IMR-90 (cell line): ENCODE data around the gene ZNF37A. TPM values are rescaled to one million over a fixed set of nuclear protein-coding genes. Genes with fewer than 3 reads are reported as not detected.
"Not testable (repeated sequence)": the region's sequence is repeated elsewhere in the genome, so short reads cannot be mapped to it uniquely, and the experiment has no call there.

ENCODE experiments used
- ATAC-seq: fragments of 200-7000 bp; cut with Tn5 transposase; 2 replicates; pipeline ENCODE4 v1.9.1; 2020; ENCODE audit warnings: low read depth, mild to moderate bottlenecking, moderate library complexity
- BruUV-seq: library from RNA; stranded (reverse); fragments of 400-500 nt; replicated peaks from 2 replicates; lab custom pipeline; 2021; lab: Mats Ljungman, UMichigan
- CTCF ChIA-PET: fragments of 300-600 bp; formaldehyde crosslinking; extraction: SDS; loops from one replicate; lab custom pipeline; 2021; ENCODE audit warnings: antibody characterized with exemption; lab: Yijun Ruan, JAX
- POLR2A ChIA-PET: fragments of 300-600 bp; sonication (Branson Sonifier 250); formaldehyde crosslinking; loops from one replicate; lab custom pipeline; 2022; ENCODE audit warnings: antibody characterized with exemption; ENCODE audit not compliant: unreplicated experiment; lab: Charles Lee
- DNase-seq: peaks from one replicate; pipeline ENCODE4 v3.0.0; 2013
- H2AFZ ChIP-seq: replicated peaks from 2 replicates; pipeline ENCODE3; 2013; ENCODE audit warnings: low read length, mild to moderate bottlenecking; ENCODE audit not compliant: poor library complexity
- H2AK5ac ChIP-seq: 2 replicates; pipeline ENCODE4 v1.6.1; 2013; ENCODE audit warnings: low read depth, low read length, inconsistent platforms
- H2AK9ac ChIP-seq: replicated peaks from 2 replicates; pipeline ENCODE3; 2013; ENCODE audit warnings: mild to moderate bottlenecking, low read depth, low read length, moderate library complexity; ENCODE audit not compliant: poor library complexity
- H2BK120ac ChIP-seq: 2 replicates; pipeline ENCODE4 v1.6.1; 2013; ENCODE audit warnings: low read depth, low read length, inconsistent platforms
- H2BK15ac ChIP-seq: 3 replicates; pipeline ENCODE4 v1.6.1; 2013; ENCODE audit warnings: low read depth, low read length, inconsistent platforms
- H2BK20ac ChIP-seq: 2 replicates; pipeline ENCODE4 v1.6.1; 2013; ENCODE audit warnings: low read depth, mild to moderate bottlenecking, inconsistent platforms, low read length, moderate library complexity
- H2BK5ac ChIP-seq: 2 replicates; pipeline ENCODE4 v1.6.1; 2013; ENCODE audit warnings: mild to moderate bottlenecking, low read depth, low read length, inconsistent platforms; ENCODE audit not compliant: poor library complexity, severe bottlenecking
- H3K14ac ChIP-seq: replicated peaks from 2 replicates; pipeline ENCODE4 v1.6.1; 2013; ENCODE audit warnings: low read depth, low read length, inconsistent platforms
- H3K18ac ChIP-seq: 2 replicates; pipeline ENCODE4 v1.6.1; 2013; ENCODE audit warnings: low read depth, low read length, control low read depth
- H3K23ac ChIP-seq: 2 replicates; pipeline ENCODE4 v1.6.1; 2013; ENCODE audit warnings: low read depth, low read length, inconsistent platforms
- H3K27ac ChIP-seq: 2 replicates; pipeline ENCODE4 v1.5.1; 2013; ENCODE audit warnings: mild to moderate bottlenecking, control low read depth, low read length; ENCODE audit not compliant: insufficient read depth
- H3K27me3 ChIP-seq: 2 replicates; pipeline ENCODE4 v1.6.1; 2013; ENCODE audit warnings: low read length; ENCODE audit not compliant: control insufficient read depth, insufficient read depth
- H3K36me3 ChIP-seq: 2 replicates; pipeline ENCODE4 v1.6.1; 2013; ENCODE audit warnings: low read length, mixed read lengths; ENCODE audit not compliant: control insufficient read depth, insufficient read depth
- H3K4ac ChIP-seq: 2 replicates; pipeline ENCODE4 v1.6.1; 2013; ENCODE audit warnings: low read depth, low read length, inconsistent platforms
- H3K4me1 ChIP-seq: 2 replicates; pipeline ENCODE4 v1.6.1; 2013; ENCODE audit warnings: low read length, mixed read lengths; ENCODE audit not compliant: control insufficient read depth, insufficient read depth
- H3K4me2 ChIP-seq: 2 replicates; pipeline ENCODE4 v1.6.1; 2013; ENCODE audit warnings: low read depth, mild to moderate bottlenecking, control low read depth, low read length, moderate library complexity
- H3K4me3 ChIP-seq: 2 replicates; pipeline ENCODE4 v1.5.1; 2013; ENCODE audit warnings: low read depth, mild to moderate bottlenecking, control low read depth, low read length, moderate library complexity; ENCODE audit not compliant: insufficient read depth
- H3K56ac ChIP-seq: 2 replicates; pipeline ENCODE4 v1.6.1; 2013; ENCODE audit warnings: low read length, inconsistent platforms; ENCODE audit not compliant: insufficient read depth; ENCODE audit errors: extremely low read depth
- H3K79me1 ChIP-seq, 2 experiments: 2 replicates each; pipeline ENCODE4 v1.6.1; 2013; ENCODE audit warnings: low read length in 2 of 2, inconsistent platforms in 1 of 2, low read depth in 1 of 2
- H3K9ac ChIP-seq: 2 replicates; pipeline ENCODE4 v1.6.1; 2013; ENCODE audit warnings: low read depth, low read length, control low read depth
- H3K9me1 ChIP-seq: 2 replicates; pipeline ENCODE4 v1.6.1; 2013; ENCODE audit warnings: low read length, inconsistent platforms; ENCODE audit not compliant: insufficient read depth
- H3K9me3 ChIP-seq: 2 replicates; pipeline ENCODE4 v1.6.1; 2013; ENCODE audit warnings: low read length; ENCODE audit not compliant: control insufficient read depth, insufficient read depth
- H4K20me1 ChIP-seq: 2 replicates; pipeline ENCODE4 v1.6.1; 2013; ENCODE audit warnings: low read length, inconsistent platforms; ENCODE audit not compliant: insufficient read depth
- H4K5ac ChIP-seq: 2 replicates; pipeline ENCODE4 v1.6.1; 2013; ENCODE audit warnings: mild to moderate bottlenecking, low read depth, low read length, control low read depth
- H4K8ac ChIP-seq, 2 experiments: 2 replicates each; pipeline ENCODE4 v1.6.1; 2013; ENCODE audit warnings: low read depth in 2 of 2, low read length in 2 of 2, control low read depth in 1 of 2, inconsistent platforms in 1 of 2
- H4K91ac ChIP-seq: 2 replicates; pipeline ENCODE4 v1.6.1; 2013; ENCODE audit warnings: low read depth, low read length, inconsistent platforms; ENCODE audit not compliant: insufficient read depth
- BHLHE40 ChIP-seq: fragments of 150-350 bp; IDR thresholded peaks from 2 replicates; pipeline ENCODE4 v1.6.1; 2016; ENCODE audit warnings: mild to moderate bottlenecking, low read depth, low read length
- RFX5 ChIP-seq: IDR thresholded peaks from 2 replicates; pipeline ENCODE4 v1.8.0; 2012; ENCODE audit warnings: low read depth, mild to moderate bottlenecking, low read length, moderate library complexity
- SMC3 ChIP-seq: fragments of 150-350 bp; IDR thresholded peaks from 2 replicates; pipeline ENCODE4 v1.6.1; 2016; ENCODE audit warnings: low read depth, mild to moderate bottlenecking, antibody characterized with exemption, low read length, moderate library complexity
- WGBS, 2 experiments: methylation state at CpG; one replicate each; pipeline versions ENCODE4 v1.1.5 to v1.1.7; 2013; ENCODE audit warnings: missing lambda C conversion rate in 2 of 2; ENCODE audit not compliant: insufficient read length in 1 of 2; ENCODE audit errors: extremely low coverage in 2 of 2; 5-methylcytosine and 5-hydroxymethylcytosine counted together
- dilution Hi-C: fragments of 300-500 bp; cut with HindIII; formaldehyde crosslinking; loops from one replicate; pipeline ENCODE4 v1.14.3; 2018; ENCODE audit warnings: low sequenced_read_pairs; ENCODE audit not compliant: unreplicated experiment
- in situ Hi-C: fragments of 300-500 bp; cut with MboI; formaldehyde crosslinking; loops from 3 replicates; pipeline ENCODE4 v1.14.3; 2019; ENCODE audit warnings: low sequenced_read_pairs, inconsistent platforms, mixed read lengths
- intact Hi-C: fragments of 100-400 bp; cut with micrococcal nuclease; formaldehyde crosslinking; loops from 2 replicates; pipeline ENCODE4 v1.10.0; 2022
- polyA plus RNA-seq, 3 experiments: library from polyadenylated mRNA; depleted of rRNA; stranded (reverse); fragments of >200 nt; gene quantifications; 2 replicates each; pipeline ENCODE4 v1.2.3, GENCODE V29; 2012; ENCODE audit warnings: low replicate concordance in 1 of 3
- total RNA-seq: library from RNA; depleted of rRNA; stranded (reverse); fragments of >200 nt; gene quantifications from 2 replicates; pipeline ENCODE4 v1.2.3, GENCODE V29; 2012

ZNF37A gene
- total and polyA plus RNA-seq, 2 of the 4 experiments (the other 2 are of a cell fraction): 5.5 to 8.6 TPM

GRCh38 chr10:38076687-38077086 lies 17.4 kb upstream of the ZNF37A start:
- Histone ChIP-seq H2BK20ac (no peak overlapping the region), H3K4me1 (no peaks in the 10 kb centered on the region), H3K27me3 (no peaks in the 10 kb centered on the region), H3K9me1 (no peaks in the 10 kb centered on the region), H3K9me3 (no peaks in the 10 kb centered on the region; the same call in 1 of the 2 replicates), H2BK15ac (no peak overlapping the region), H3K4me2 (no peak overlapping the region), H3K36me3 (no peaks in the 10 kb centered on the region), H3K18ac (no peak overlapping the region), H3K79me1 (no peaks in the 10 kb centered on the region), H2AK9ac (no peak overlapping the region), H2BK5ac (no peak overlapping the region), H3K4me3 (no peak overlapping the region), H3K56ac (no peak overlapping the region), H2AK5ac (no peak overlapping the region), H2AFZ (no peak overlapping the region), H3K27ac (no peak overlapping the region), H3K9ac (no peak overlapping the region), H4K5ac (no peak overlapping the region), H3K4ac (no peak overlapping the region), H3K23ac (no peak overlapping the region), H4K91ac (no peak overlapping the region), H4K20me1 (no peaks in the 10 kb centered on the region), H4K8ac (no peak overlapping the region), H2BK120ac (no peak overlapping the region), H3K14ac (no peak overlapping the region)
- no TSS peak for BruUV-seq
- ATAC-seq: no peak
- DNase-seq: no peak
- dilution Hi-C loops (no loop called here), in situ Hi-C loops (no loop called here), intact Hi-C loops (no loop called here)
- POLR2A ChIA-PET: no interaction called here
- CTCF ChIA-PET: interaction anchor here (0.6 kb wide), 1 partner anchor 100 kb away, joined by 3 read pairs; no protein-coding TSS in a partner anchor
- no CpG with 5 or more reads among the region's 2 CpGs for WGBS, 2 experiments
- TF ChIP-seq RFX5 (no peak), SMC3 (no peak), BHLHE40 (no peak)

- H2BK120ac ChIP-seq, POLR2A ChIA-PET, H3K4me2 ChIP-seq, ATAC-seq, H3K18ac ChIP-seq, H3K56ac ChIP-seq, H3K36me3 ChIP-seq, H2AK5ac ChIP-seq, H3K23ac ChIP-seq, H4K5ac ChIP-seq, H3K27me3 ChIP-seq, H3K9me1 ChIP-seq, in situ Hi-C loops, H3K4me1 ChIP-seq, H3K27ac ChIP-seq, H4K20me1 ChIP-seq, DNase-seq, dilution Hi-C loops, H3K9me3 ChIP-seq, intact Hi-C loops, H3K9ac ChIP-seq, BruUV-seq, H2AFZ ChIP-seq, H2BK5ac ChIP-seq, H3K4ac ChIP-seq, H4K91ac ChIP-seq, H2BK20ac ChIP-seq, H3K14ac ChIP-seq, H2BK15ac ChIP-seq, H2AK9ac ChIP-seq, H3K4me3 ChIP-seq: not testable (repeated sequence)
- CTCF ChIA-PET: interaction anchor here (1.2 to 1.8 kb wide), 2 partner anchors 30 to 116 kb away, joined by 3 to 4 read pairs; no protein-coding TSS in a partner anchor
- 100% methylated on average over 4 of the region's 15 CpGs; no CpG with 5 or more reads in 1 of the 2 experiments for WGBS, 2 experiments
- peak overlapping the region in 1 of 2 experiments; percentile 64; a peak in 2 of 4 replicates for H4K8ac ChIP-seq
- peaks cover 11 to 17% of the 10 kb centered on the region in 2 experiments; a peak in 3 of 4 replicates for H3K79me1 ChIP-seq
These were observed 819 bp upstream of the ZNF37A start for GRCh38 chr10:38093318-38093717.
